Measurements from ENCODE around the gene LRRC1.

The LRRC1 gene

DNA sequence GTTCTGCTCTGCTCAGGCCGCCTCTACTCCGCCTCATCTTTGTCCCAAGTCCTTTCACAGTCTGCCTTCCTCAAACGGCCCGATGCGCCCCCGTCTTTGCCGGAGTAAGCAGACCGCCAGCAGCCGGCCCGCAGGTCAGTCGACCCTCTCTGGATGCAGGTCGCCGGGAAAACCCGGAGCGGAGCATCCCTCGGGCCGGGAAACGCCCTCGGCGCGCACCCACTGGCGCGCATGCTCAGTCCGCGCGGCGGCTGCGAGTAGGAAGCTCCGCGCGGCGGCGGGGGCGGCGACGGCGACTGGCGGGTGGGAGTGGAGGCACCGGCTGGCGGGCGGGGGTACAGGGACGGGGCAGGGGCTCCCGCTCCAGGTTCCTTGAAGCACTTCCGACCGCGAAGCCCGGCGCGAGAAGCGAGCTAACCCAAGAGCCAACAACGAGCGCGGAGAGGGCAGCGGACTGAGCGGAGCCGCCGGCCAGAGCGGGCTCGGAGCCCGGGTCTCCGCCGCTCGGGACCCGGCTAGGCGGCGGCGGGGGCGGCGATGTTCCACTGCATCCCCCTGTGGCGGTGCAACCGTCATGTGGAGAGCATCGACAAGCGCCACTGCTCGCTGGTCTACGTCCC is at the start of gene LRRC1:
Gene LRRC1, plus strand, starts transcription at position 286 of the 620 bp plus-strand sequence. Its CDS starts 252 bp downstream, at position 538.
- H3K27ac Mint-ChIP-seq, result peak within 1 kb of the TSS; percentile 86
- H3K36me3 Mint-ChIP-seq, result no peaks in the 10 kb centered on the region
- peaks cover 42% of the 10 kb centered on the region for H3K4me1 Mint-ChIP-seq
- peak; percentile 83 for ATAC-seq
- peak within 1 kb of the TSS; percentile 97 for H3K4me3 Mint-ChIP-seq
- no peaks in the 10 kb centered on the region for H3K27me3 Mint-ChIP-seq
- H3K9me3 Mint-ChIP-seq, result no peaks in the 10 kb centered on the region

DNA sequence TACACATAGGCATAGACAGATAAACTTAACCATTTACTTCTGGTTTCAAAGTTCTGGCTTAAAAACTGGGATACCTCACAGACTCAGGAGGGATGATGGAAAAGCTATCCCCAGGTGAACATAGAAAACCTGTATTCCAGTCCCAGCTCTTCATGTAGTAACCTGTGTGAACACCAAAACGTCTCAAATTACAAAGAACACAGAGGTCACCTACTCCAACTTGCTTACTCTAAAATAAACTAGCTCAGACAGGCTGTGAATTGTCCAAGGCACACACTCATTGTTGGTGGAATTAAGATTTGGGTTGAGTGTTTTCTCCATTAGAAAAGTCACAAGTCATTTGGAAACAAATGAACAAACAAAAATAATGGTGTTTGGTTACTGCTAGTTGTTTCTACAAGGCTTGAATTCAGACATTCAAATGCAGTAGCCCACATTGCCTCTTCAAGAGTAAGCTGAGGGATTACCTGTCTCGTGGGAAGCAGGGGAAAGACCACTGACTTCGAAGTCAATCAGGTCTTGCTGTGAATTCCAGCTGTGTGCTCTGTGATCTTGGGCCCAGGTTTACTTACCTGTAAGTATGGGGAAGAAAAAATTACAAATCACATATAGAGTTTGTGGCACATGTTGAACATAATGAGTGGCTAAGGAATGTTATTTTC is 48.2 kb upstream of the LRRC1 start:
- no peak overlapping the region for H3K27ac Mint-ChIP-seq
- H3K36me3 Mint-ChIP-seq, result no peaks in the 10 kb centered on the region
- ATAC-seq, result no peak
- H3K9me3 Mint-ChIP-seq, result peaks cover 3% of the 10 kb centered on the region
- no peaks in the 10 kb centered on the region for H3K4me1 Mint-ChIP-seq
- H3K27me3 Mint-ChIP-seq, result no peaks in the 10 kb centered on the region
- no peak overlapping the region for H3K4me3 Mint-ChIP-seq

DNA sequence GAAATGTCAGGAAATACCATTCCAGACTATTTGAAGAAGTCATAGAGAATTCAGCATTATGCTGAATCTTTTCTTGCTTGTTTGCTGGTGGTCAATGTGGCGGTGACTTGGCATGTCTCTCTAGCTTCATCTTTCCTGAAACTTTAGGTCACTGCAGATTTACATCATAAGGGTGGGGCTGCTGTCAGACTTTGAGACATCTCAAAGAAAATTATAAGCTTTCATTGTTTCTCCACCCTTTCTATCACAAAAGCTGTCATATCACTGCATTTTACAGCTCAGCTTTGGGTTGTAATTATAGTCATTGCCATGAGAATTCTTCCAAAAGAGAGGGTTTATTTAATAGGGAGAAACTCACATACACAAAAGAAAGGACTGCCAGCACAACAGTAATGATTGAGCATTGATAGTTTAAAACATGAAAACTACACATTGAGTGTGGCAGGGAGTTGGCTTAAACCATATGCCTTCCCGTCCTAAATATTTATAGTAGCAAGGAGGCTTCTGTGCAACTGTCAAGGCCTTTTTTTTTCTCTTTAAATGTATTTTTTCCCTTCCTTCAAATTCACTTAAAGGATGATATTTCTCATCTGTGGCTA is 44.7 kb upstream of the LRRC1 start:
- no peaks in the 10 kb centered on the region for H3K4me1 Mint-ChIP-seq
- no peaks in the 10 kb centered on the region for H3K9me3 Mint-ChIP-seq
- no peaks in the 10 kb centered on the region for H3K27me3 Mint-ChIP-seq
- no peaks in the 10 kb centered on the region for H3K36me3 Mint-ChIP-seq
- no peak overlapping the region for H3K27ac Mint-ChIP-seq
- ATAC-seq, result no peak
- no peak overlapping the region for H3K4me3 Mint-ChIP-seq

DNA sequence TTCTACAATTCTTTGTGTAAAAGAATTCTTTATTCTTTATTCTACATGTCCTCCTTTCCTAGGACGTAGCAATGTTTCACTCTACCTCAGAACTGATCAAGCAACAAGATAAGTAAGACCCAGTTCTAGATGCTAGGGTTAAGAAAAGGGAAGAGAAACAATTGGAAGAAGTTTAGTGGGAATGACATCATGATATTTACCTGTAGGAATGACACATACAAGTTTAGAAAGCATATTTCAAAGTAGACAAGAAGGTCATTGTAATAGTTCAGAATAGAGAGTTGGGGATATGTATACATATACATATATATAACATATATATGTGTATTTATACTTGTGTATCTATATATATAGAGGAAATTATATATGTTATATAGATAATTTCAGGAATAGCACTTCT is 43.4 kb upstream of the LRRC1 start:
- no peak for ATAC-seq
- Mint-ChIP-seq H3K4me1 (no peaks in the 10 kb centered on the region), H3K27me3 (no peaks in the 10 kb centered on the region), H3K36me3 (no peaks in the 10 kb centered on the region), H3K4me3 (no peak overlapping the region), H3K9me3 (no peaks in the 10 kb centered on the region), H3K27ac (no peak overlapping the region)

DNA sequence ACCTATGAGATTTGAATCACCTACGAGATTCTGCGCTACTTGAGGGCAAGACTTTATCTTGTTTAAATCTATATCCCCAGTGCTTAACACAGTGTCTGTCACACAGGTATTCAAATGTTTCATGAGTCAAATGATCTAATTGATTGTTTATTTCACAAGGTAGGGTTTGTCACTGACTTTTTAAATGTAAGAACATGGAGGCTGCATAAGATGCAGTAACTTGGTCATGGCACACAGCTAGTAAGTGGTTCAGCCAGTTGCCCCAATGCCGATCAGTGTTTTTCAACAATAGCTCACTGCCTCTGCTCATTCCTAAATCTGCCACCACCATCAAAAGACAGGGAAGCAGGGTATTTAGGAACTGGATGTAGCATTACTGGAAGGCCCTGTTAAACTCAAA is 42.4 kb upstream of the LRRC1 start:
- H3K27ac Mint-ChIP-seq, result no peak overlapping the region
- H3K4me1 Mint-ChIP-seq, result no peaks in the 10 kb centered on the region
- H3K36me3 Mint-ChIP-seq, result no peaks in the 10 kb centered on the region
- no peak for ATAC-seq
- H3K27me3 Mint-ChIP-seq, result no peaks in the 10 kb centered on the region
- no peaks in the 10 kb centered on the region for H3K9me3 Mint-ChIP-seq
- H3K4me3 Mint-ChIP-seq, result no peak overlapping the region

DNA sequence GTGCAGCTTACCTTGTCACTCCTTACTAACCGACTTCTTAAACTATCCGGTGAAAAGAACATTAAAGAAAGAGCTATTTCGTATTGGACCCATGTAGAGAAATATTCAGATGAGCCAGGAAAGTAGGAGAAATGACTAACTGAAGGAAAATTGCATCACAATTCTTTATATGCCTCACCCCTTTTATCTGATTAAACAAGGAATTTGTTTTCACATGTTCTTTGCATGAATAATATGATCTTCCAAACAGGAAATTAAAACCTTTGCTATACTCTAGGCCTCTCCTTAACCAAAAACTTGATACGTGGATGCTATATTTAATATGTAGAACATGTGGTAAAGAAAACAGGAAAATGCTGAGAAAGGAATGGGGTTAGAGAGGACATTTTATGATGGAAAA is 41.9 kb upstream of the LRRC1 start:
- H3K27me3 Mint-ChIP-seq, result no peaks in the 10 kb centered on the region
- H3K4me1 Mint-ChIP-seq, result no peaks in the 10 kb centered on the region
- no peak overlapping the region for H3K4me3 Mint-ChIP-seq
- no peaks in the 10 kb centered on the region for H3K36me3 Mint-ChIP-seq
- ATAC-seq, result no peak
- H3K9me3 Mint-ChIP-seq, result no peaks in the 10 kb centered on the region
- H3K27ac Mint-ChIP-seq, result no peak overlapping the region

DNA sequence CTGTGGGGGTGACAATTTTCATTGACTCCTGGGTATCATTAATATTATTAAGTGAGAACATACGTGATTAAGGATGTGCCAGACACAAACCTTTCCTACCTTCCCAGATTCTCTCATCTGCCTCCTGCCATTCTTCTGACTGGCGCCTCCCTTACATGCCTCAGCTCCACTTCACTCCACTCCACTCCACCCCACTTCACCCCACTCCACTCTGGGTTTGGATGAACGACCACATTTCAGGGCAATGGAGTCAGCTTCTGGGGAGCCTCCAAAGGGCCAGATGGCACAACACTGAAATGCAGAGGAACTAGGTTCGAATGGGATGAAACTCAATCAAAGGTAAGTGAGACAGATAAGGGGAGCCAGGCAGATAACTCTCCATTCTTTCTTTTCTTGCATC is 40.5 kb upstream of the LRRC1 start:
- no peak overlapping the region for H3K27ac Mint-ChIP-seq
- H3K36me3 Mint-ChIP-seq, result no peaks in the 10 kb centered on the region
- H3K4me3 Mint-ChIP-seq, result no peak overlapping the region
- H3K4me1 Mint-ChIP-seq, result no peaks in the 10 kb centered on the region
- no peaks in the 10 kb centered on the region for H3K27me3 Mint-ChIP-seq
- H3K9me3 Mint-ChIP-seq, result no peaks in the 10 kb centered on the region
- ATAC-seq, result no peak

DNA sequence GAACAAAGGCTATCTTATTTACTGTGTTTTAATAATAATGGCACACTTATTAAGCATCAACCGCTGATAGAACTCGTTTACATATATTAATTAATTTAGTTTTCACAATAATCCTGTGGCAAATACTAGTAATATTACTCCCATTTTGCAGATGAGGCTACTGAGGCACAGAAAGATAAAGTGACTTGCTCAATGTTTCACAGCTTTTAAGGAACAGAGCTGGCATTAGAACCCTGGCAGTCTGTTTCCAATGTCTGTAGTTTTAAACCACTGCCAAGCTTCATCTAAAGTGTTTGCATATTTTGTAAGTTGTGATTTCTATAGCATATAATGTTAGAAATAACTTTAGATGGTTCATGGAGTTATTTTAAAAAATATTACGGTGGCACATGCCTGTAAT is 38.4 kb upstream of the LRRC1 start:
- ATAC-seq, result no peak
- Mint-ChIP-seq H3K4me3 (no peak overlapping the region), H3K27ac (no peak overlapping the region), H3K9me3 (no peaks in the 10 kb centered on the region), H3K27me3 (no peaks in the 10 kb centered on the region), H3K4me1 (no peaks in the 10 kb centered on the region), H3K36me3 (no peaks in the 10 kb centered on the region)

DNA sequence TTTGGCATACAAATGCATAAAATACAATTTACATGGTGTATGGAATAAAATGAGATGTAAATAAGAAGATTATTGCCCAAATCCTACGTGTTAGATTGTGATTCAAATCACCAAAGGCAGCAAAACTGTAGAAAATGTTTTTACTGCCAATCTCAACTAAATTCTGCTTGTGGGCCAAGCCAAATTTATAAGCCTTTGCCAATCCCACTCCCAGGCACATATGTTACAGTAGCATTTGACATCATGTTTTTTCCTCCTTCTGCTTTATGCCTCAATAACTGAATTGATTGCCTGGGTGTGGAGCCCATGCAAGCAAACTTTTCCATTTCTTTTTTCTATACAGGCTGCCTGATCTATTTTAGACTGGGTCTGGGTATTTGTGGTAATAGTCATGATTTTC is 36.3 kb upstream of the LRRC1 start:
- Mint-ChIP-seq H3K27ac (no peak overlapping the region), H3K27me3 (peaks cover 13% of the 10 kb centered on the region), H3K4me1 (no peaks in the 10 kb centered on the region), H3K36me3 (no peaks in the 10 kb centered on the region), H3K9me3 (peaks cover 3% of the 10 kb centered on the region), H3K4me3 (no peak overlapping the region)
- no peak for ATAC-seq

DNA sequence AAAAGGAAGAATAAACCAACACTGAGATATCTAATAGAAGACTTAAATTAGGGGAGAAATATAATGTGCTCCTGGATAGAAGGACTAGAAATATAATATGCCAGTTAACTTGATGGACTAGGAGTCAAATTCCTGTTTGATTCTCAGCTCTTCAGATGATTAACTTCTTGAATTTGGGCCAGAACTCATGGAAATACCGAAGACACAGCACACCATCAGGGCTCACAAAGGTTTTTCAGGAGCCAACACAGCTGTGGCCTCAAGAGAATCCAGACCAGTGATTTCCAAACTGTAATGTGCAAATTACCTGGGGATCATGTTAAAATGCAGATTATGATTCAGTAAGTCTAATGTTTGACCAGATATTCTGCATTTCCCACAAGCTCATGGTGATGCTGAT is 33.8 kb upstream of the LRRC1 start:
- H3K27me3 Mint-ChIP-seq, result peaks cover 30% of the 10 kb centered on the region
- H3K4me1 Mint-ChIP-seq, result no peaks in the 10 kb centered on the region
- H3K9me3 Mint-ChIP-seq, result peaks cover 4% of the 10 kb centered on the region
- ATAC-seq, result no peak
- no peak overlapping the region for H3K27ac Mint-ChIP-seq
- H3K36me3 Mint-ChIP-seq, result no peaks in the 10 kb centered on the region
- no peak overlapping the region for H3K4me3 Mint-ChIP-seq

DNA sequence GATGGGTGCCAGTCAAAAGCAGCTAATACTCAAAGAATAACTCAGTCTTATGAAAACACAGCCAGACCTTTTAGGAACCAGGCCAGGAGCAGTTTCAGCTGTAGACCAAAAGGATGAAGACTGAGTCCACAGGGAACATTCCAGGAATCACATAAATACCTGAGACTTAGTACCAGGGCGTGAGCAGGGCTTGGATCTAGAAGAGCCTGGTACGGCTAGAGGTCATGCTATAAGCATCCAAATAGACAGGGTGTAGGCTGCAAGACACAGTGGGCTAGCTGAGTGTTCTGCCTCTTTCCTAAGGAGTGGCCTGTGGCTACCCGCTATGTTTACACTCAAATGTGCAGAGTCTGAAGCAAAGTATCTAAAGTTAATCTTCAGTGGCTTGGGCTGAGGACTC is 29.5 kb upstream of the LRRC1 start:
- no peak overlapping the region for H3K27ac Mint-ChIP-seq
- H3K36me3 Mint-ChIP-seq, result no peaks in the 10 kb centered on the region

DNA sequence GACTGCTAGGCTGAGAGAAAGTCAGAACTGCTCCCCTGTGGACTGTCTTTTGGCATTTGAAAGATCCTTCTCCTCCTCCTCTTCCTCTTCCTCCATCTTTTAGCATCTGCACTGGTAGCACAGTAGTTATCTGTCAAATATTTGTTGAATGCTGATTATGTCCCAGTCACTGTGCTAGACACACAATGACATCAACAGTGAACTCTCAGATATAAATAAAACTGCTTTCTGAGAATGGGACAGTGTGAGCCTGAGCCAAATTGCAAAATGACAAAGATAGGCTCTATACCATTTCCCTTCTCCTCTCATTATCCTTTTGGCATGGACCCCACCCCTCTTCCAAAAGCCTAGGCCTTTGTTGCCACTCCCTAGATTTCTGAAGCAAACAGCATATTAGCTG is 27.9 kb upstream of the LRRC1 start:
- Mint-ChIP-seq H3K9me3 (peaks cover 6% of the 10 kb centered on the region), H3K4me1 (no peaks in the 10 kb centered on the region), H3K27me3 (peaks cover 40% of the 10 kb centered on the region), H3K4me3 (no peak overlapping the region), H3K36me3 (no peaks in the 10 kb centered on the region), H3K27ac (no peak overlapping the region)
- ATAC-seq, result no peak

More for the DNA sequence above, 29.5 kb upstream of the LRRC1 start:
- Mint-ChIP-seq H3K4me1 (no peaks in the 10 kb centered on the region), H3K4me3 (no peak overlapping the region), H3K9me3 (peaks cover 6% of the 10 kb centered on the region), H3K27me3 (peaks cover 40% of the 10 kb centered on the region)
- ATAC-seq, result no peak

DNA sequence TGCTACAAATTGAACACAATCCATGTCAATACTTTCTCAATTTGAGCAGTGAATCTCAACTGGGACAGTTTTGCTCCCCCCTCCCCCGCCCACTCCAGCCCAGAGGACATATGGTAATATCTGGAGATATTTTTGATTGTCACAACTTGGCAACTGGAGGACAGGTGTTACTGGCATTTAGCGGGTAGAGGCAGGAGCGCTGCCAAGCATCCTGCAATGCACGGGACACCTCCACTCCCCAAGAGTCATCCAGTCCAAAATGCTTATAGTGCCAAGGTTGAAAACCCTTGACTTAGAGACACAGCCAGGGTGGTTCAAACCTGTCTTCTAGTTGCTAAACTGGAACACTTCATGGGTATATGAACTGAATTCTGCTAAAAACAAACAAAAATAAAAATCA is 26.9 kb upstream of the LRRC1 start:
- Mint-ChIP-seq H3K4me3 (no peak overlapping the region), H3K9me3 (peaks cover 3% of the 10 kb centered on the region), H3K27me3 (peaks cover 32% of the 10 kb centered on the region), H3K4me1 (no peaks in the 10 kb centered on the region), H3K27ac (no peak overlapping the region), H3K36me3 (no peaks in the 10 kb centered on the region)
- ATAC-seq, result no peak

DNA sequence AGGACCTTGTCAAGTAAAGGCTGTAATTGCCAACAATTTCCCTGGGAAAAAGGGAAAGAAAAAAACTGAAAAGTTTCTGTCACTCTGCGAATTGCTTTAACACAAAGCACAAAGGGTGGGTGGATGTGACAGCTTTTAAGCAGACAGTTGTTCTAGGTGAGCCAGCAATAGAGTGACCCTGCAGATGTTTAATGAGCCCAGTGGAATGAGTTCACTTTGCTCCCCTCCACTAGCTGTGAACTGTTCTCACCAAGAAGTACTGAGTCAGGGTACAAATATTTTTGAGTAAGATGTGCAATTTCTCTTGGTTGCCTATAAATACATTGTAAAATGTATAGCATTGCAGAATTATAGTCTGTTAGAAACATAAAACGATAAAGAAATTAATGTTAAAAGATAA is 26.2 kb upstream of the LRRC1 start:
- Mint-ChIP-seq H3K27ac (no peak overlapping the region), H3K27me3 (peaks cover 25% of the 10 kb centered on the region), H3K9me3 (peaks cover 3% of the 10 kb centered on the region), H3K4me3 (no peak overlapping the region), H3K4me1 (no peaks in the 10 kb centered on the region), H3K36me3 (peaks cover under 1% of the 10 kb centered on the region)
- ATAC-seq, result no peak

DNA sequence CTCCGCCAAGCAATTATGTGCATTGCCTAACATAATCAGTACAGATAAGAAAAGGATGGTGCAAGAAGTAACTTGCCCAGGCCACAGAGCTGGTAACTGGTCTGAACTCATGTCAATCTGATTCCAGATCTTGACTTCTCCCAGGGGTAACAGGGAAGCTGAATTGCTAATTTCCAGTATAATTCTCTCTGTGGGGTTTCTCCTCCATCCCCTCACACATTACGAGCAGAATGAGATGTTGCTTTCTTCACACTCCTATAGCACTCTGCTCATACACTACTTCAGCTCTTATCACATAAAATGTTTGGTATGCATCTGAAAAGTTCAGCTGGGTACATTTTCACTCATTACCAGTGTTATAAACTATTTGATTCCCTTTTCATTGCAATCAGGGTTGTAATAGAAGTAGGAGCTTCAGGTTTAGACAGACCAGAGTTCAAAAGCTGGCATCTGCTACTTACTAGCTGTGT is 24.0 kb upstream of the LRRC1 start:
- Mint-ChIP-seq H3K9me3 (peaks cover 3% of the 10 kb centered on the region), H3K36me3 (peaks cover 6% of the 10 kb centered on the region), H3K4me1 (no peaks in the 10 kb centered on the region), H3K27me3 (peaks cover 12% of the 10 kb centered on the region), H3K27ac (no peak overlapping the region), H3K4me3 (no peak overlapping the region)
- ATAC-seq, result no peak

Measured in stimulated activated memory B cell treated with anti-CD40 and anti-IgM and Interleukin-4, amounts not matched to agents 10 μg/mL and 1 μg/mL and 100 μg/mL, for 72 hours (primary cell).